H9 (cell line): ENCODE data around the gene CXCR3. TPM values are rescaled to one million over a fixed set of nuclear protein-coding genes. Genes with fewer than 3 reads are reported as not detected.

Experiments used
- DNase-seq: peaks from one replicate; pipeline ENCODE4 v3.0.0-alpha.2; 2017
- H2AFZ ChIP-seq: one replicate; pipeline ENCODE4 v1.6.1; 2013; ENCODE audit warnings: mild to moderate bottlenecking, low read length, control low read depth, moderate library complexity
- H2AK5ac ChIP-seq: 2 replicates; pipeline ENCODE4 v1.6.1; 2013; ENCODE audit warnings: low read length, control low read depth, mixed read lengths; ENCODE audit not compliant: insufficient read length
- H2BK120ac ChIP-seq: one replicate; pipeline ENCODE4 v1.6.1; 2013; ENCODE audit warnings: low read depth, mild to moderate bottlenecking, low read length, control low read depth, inconsistent platforms; ENCODE audit not compliant: poor library complexity, severe bottlenecking
- H2BK12ac ChIP-seq: 2 replicates; pipeline ENCODE4 v1.6.1; 2013; ENCODE audit warnings: low read length, control low read depth, mixed read lengths, low read depth; ENCODE audit not compliant: insufficient read length
- H2BK15ac ChIP-seq: 2 replicates; pipeline ENCODE4 v1.6.1; 2013; ENCODE audit warnings: low read depth, low read length, control low read depth
- H2BK20ac ChIP-seq: one replicate; pipeline ENCODE4 v1.6.1; 2013; ENCODE audit warnings: low read depth, mild to moderate bottlenecking, low read length, control low read depth, inconsistent platforms; ENCODE audit not compliant: poor library complexity, severe bottlenecking
- H2BK5ac ChIP-seq: 2 replicates; pipeline ENCODE4 v1.6.1; 2013; ENCODE audit warnings: low read length, control low read depth, mixed read lengths; ENCODE audit not compliant: insufficient read length
- H3K14ac ChIP-seq: 2 replicates; pipeline ENCODE4 v1.6.1; 2013; ENCODE audit warnings: low read length, control low read depth; ENCODE audit not compliant: insufficient read depth
- H3K18ac ChIP-seq: 2 replicates; pipeline ENCODE4 v1.6.1; 2013; ENCODE audit warnings: low read depth, mild to moderate bottlenecking, mixed read lengths, low read length, control low read depth; ENCODE audit not compliant: insufficient read length
- H3K23ac ChIP-seq: 2 replicates; pipeline ENCODE4 v1.6.1; 2013; ENCODE audit warnings: low read length, control low read depth, mixed read lengths, low read depth; ENCODE audit not compliant: insufficient read length
- H3K23me2 ChIP-seq: 2 replicates; pipeline ENCODE4 v1.6.1; 2013; ENCODE audit warnings: low read depth, mild to moderate bottlenecking, mixed read lengths, low read length, control low read depth; ENCODE audit not compliant: insufficient read length, poor library complexity, severe bottlenecking
- H3K27ac ChIP-seq: 2 replicates; pipeline ENCODE4 v1.5.1; 2013; ENCODE audit warnings: low read length, control low read depth, mixed read lengths, low read depth; ENCODE audit not compliant: insufficient read length
- H3K27me3 ChIP-seq: 2 replicates; pipeline ENCODE4 v1.6.1; 2013; ENCODE audit warnings: low read length, control low read depth, inconsistent platforms; ENCODE audit not compliant: insufficient read depth
- H3K4ac ChIP-seq: 2 replicates; pipeline ENCODE4 v1.6.1; 2013; ENCODE audit warnings: low read depth, mild to moderate bottlenecking, control low read depth, inconsistent platforms, low read length, moderate library complexity
- H3K4me1 ChIP-seq: 2 replicates; pipeline ENCODE4 v1.6.1; 2013; ENCODE audit warnings: low read length, control low read depth, inconsistent platforms; ENCODE audit not compliant: insufficient read depth
- H3K4me2 ChIP-seq: 2 replicates; pipeline ENCODE4 v1.6.1; 2013; ENCODE audit warnings: low read length, control low read depth, mixed read lengths; ENCODE audit not compliant: insufficient read length, insufficient read depth
- H3K56ac ChIP-seq: 2 replicates; pipeline ENCODE4 v1.6.1; 2013; ENCODE audit warnings: low read depth, mild to moderate bottlenecking, mixed read lengths, low read length, control low read depth; ENCODE audit not compliant: insufficient read length
- H3K79me1 ChIP-seq: 2 replicates; pipeline ENCODE4 v1.6.1; 2013; ENCODE audit warnings: low read depth, mild to moderate bottlenecking, moderate library complexity, low read length, control low read depth, inconsistent platforms; ENCODE audit not compliant: insufficient read depth, poor library complexity, severe bottlenecking
- H3K79me2 ChIP-seq: 2 replicates; pipeline ENCODE4 v1.6.1; 2013; ENCODE audit warnings: low read length, control low read depth, inconsistent platforms; ENCODE audit not compliant: insufficient read depth
- H3K9ac ChIP-seq: 2 replicates; pipeline ENCODE4 v1.6.1; 2013; ENCODE audit warnings: low read length, control low read depth, mixed read lengths; ENCODE audit not compliant: insufficient read length; ENCODE audit errors: extremely low read depth
- H3K9me3 ChIP-seq: one replicate; pipeline ENCODE4 v1.6.1; 2013; ENCODE audit warnings: low read depth, low read length, inconsistent platforms; ENCODE audit not compliant: control insufficient read depth
- H3T11ph ChIP-seq: one replicate; pipeline ENCODE4 v1.6.1; 2013; ENCODE audit warnings: mild to moderate bottlenecking, low read length, control low read depth, inconsistent platforms
- H4K20me1 ChIP-seq: one replicate; pipeline ENCODE4 v1.6.1; 2013; ENCODE audit not compliant: control insufficient read depth, insufficient read length, insufficient read depth
- H4K5ac ChIP-seq: 2 replicates; pipeline ENCODE4 v1.6.1; 2013; ENCODE audit warnings: low read depth, mild to moderate bottlenecking, mixed read lengths, low read length, control low read depth; ENCODE audit not compliant: insufficient read length
- H4K8ac ChIP-seq: replicated peaks from 2 replicates; pipeline ENCODE4 v1.6.1; 2013; ENCODE audit warnings: low read length, control low read depth, mixed read lengths, low read depth; ENCODE audit not compliant: insufficient read length
- H4K91ac ChIP-seq: 2 replicates; pipeline ENCODE4 v1.6.1; 2013; ENCODE audit warnings: low read depth, mild to moderate bottlenecking, moderate library complexity, mixed read lengths, low read length, control low read depth; ENCODE audit not compliant: insufficient read length
- H3K27ac Mint-ChIP-seq, 3 experiments: 2 replicates in 2 of 3; 3 replicates in 1 of 3; pipeline ENCODE4 v1.8.0; 2020 to 2021; ENCODE audit warnings: mixed read lengths in 3 of 3, mild to moderate bottlenecking in 1 of 3, moderate library complexity in 1 of 3
- H3K27me3 Mint-ChIP-seq: 2 replicates; pipeline ENCODE4 v1.8.0; 2021; ENCODE audit warnings: low read depth, mild to moderate bottlenecking, moderate library complexity, mixed read lengths
- H3K36me3 Mint-ChIP-seq, 3 experiments: 2 replicates in 2 of 3; 3 replicates in 1 of 3; pipeline ENCODE4 v1.8.0; 2020 to 2021; ENCODE audit warnings: low read depth in 3 of 3, mixed read lengths in 3 of 3; ENCODE audit not compliant: insufficient read depth in 1 of 3
- H3K4me1 Mint-ChIP-seq, 2 experiments: 2 replicates each; pipeline ENCODE4 v1.8.0; 2020; ENCODE audit warnings: mixed read lengths in 2 of 2
- H3K4me3 Mint-ChIP-seq, 2 experiments: 2 replicates in 1 of 2; 3 replicates in 1 of 2; pipeline ENCODE4 v1.8.0; 2020 to 2021; ENCODE audit warnings: mild to moderate bottlenecking in 2 of 2, mixed read lengths in 2 of 2, moderate library complexity in 1 of 2
- H3K9me3 Mint-ChIP-seq, 2 experiments: 2 replicates in 1 of 2; 3 replicates in 1 of 2; pipeline ENCODE4 v1.8.0; 2020; ENCODE audit warnings: mild to moderate bottlenecking in 2 of 2, mixed read lengths in 2 of 2, moderate library complexity in 1 of 2
- WGBS: extraction: QIAGEN DNeasy Blood & Tissue Kit; methylation state at CpG from one replicate; pipeline ENCODE4 v1.1.7; 2013; ENCODE audit warnings: missing lambda C conversion rate, low lambda C conversion rate, mixed read lengths; ENCODE audit not compliant: insufficient read length; ENCODE audit errors: extremely low coverage; 5-methylcytosine and 5-hydroxymethylcytosine counted together
- total RNA-seq: library from RNA; stranded (reverse); gene quantifications from 2 replicates; pipeline ENCODE4 v1.2.1, GENCODE V29; 2021
- TF ChIP-seq, protein P1 (sequence below): fragments of 200-600 bp; sonication (generic); conservative IDR thresholded peaks from 3 replicates; pipeline ENCODE4 v1.8.0; 2021; ENCODE audit warnings: antibody characterized with exemption, mild to moderate bottlenecking

Gene CXCR3
- total RNA-seq, 1 experiment from 2014 or later = not detected

DNA sequence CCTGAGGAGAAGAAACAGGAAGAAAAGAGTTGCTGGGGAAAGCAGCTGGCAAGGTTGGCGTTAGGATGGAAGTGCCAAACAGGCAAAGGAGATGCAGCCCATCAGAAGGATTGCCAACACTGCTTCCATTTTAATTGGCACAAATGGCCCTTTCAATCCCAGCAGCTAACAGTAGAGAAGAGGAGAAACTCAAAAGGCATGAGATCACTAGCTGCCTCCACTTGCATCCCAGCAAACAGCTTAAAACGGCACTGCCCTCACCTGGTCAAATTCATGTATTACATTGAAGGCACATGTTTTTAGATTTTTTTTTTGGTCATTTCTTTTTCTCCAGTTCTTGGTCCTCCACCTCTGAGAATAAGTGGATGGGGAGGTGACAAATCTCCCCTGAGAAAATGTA, 34.1 kb upstream of the CXCR3 start:
- H2BK120ac ChIP-seq = no peak overlapping the region
- no peak overlapping the region for H2BK5ac ChIP-seq
- Mint-ChIP-seq H3K27ac (no peak overlapping the region), H3K4me3 (no peak overlapping the region), H3K4me1 (peaks cover 0 to 4% of the 10 kb centered on the region in 2 experiments; a peak in 3 of 4 replicates), H3K36me3 (peaks cover 0 to 1% (median 0%) of the 10 kb centered on the region in 3 experiments; a peak in 1 of 7 replicates), H3K9me3 (peaks cover 60 to 73% of the 10 kb centered on the region in 2 experiments), H3K27me3 (no peaks in the 10 kb centered on the region; the same call in 1 of the 2 replicates)
- no peaks in the 10 kb centered on the region for H3K79me1 ChIP-seq
- H3K4me1 ChIP-seq = no peaks in the 10 kb centered on the region
- no peak overlapping the region for H4K91ac ChIP-seq
- no peak overlapping the region for H3K27ac ChIP-seq
- peaks cover 7% of the 10 kb centered on the region for H3K9me3 ChIP-seq
- no peaks in the 10 kb centered on the region for H4K20me1 ChIP-seq
- H3K4ac ChIP-seq = no peak overlapping the region
- TF ChIP-seq, protein P1, sequence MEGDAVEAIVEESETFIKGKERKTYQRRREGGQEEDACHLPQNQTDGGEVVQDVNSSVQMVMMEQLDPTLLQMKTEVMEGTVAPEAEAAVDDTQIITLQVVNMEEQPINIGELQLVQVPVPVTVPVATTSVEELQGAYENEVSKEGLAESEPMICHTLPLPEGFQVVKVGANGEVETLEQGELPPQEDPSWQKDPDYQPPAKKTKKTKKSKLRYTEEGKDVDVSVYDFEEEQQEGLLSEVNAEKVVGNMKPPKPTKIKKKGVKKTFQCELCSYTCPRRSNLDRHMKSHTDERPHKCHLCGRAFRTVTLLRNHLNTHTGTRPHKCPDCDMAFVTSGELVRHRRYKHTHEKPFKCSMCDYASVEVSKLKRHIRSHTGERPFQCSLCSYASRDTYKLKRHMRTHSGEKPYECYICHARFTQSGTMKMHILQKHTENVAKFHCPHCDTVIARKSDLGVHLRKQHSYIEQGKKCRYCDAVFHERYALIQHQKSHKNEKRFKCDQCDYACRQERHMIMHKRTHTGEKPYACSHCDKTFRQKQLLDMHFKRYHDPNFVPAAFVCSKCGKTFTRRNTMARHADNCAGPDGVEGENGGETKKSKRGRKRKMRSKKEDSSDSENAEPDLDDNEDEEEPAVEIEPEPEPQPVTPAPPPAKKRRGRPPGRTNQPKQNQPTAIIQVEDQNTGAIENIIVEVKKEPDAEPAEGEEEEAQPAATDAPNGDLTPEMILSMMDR = peak; percentile 70
- H3T11ph ChIP-seq = no peak overlapping the region
- H4K5ac ChIP-seq = no peak overlapping the region
- no peak overlapping the region for H2BK20ac ChIP-seq
- H3K79me2 ChIP-seq = no peaks in the 10 kb centered on the region
- H2BK15ac ChIP-seq = no peak overlapping the region
- no peak overlapping the region for H2BK12ac ChIP-seq
- no peak overlapping the region for H3K9ac ChIP-seq
- H2AFZ ChIP-seq = no peak overlapping the region
- no peak overlapping the region for H2AK5ac ChIP-seq
- no peak overlapping the region for H3K4me2 ChIP-seq
- no peak overlapping the region for H4K8ac ChIP-seq
- H3K27me3 ChIP-seq = no peaks in the 10 kb centered on the region
- H3K56ac ChIP-seq = no peak overlapping the region
- no peak overlapping the region for H3K14ac ChIP-seq
- no peaks in the 10 kb centered on the region for H3K23me2 ChIP-seq
- DNase-seq = no peak
- H3K23ac ChIP-seq = no peak overlapping the region
- no CpG with 5 or more reads among the region's 2 CpGs for WGBS
- H3K18ac ChIP-seq = no peak overlapping the region
